ENCODE measurements around the gene SLC9A2. TPM values are rescaled to one million over a fixed set of nuclear protein-coding genes. Genes with fewer than 3 reads are reported as not detected.

Gene SLC9A2
- total and polyA plus RNA-seq, 11 donors, result 0.03 to 0.46 (median 0.13) TPM; not detected in 2

DNA sequence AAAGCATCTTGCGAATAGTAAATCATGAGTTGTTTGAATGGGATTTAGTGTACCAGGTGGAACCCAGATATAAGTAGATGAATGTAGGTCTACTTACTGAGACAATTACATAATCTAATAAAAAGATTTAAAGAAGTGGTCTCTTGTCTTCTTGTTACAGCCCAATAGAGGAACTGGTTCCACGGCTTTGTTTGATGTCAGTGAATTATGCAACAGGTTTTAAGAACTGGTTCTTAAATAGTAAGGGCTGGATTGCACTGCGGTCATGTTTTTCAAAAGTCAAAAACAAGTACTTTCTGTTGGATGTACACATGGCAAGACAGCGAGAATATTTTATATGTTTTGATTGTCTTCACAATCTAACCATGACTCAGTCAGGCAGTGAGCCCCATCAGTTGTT, 15.4 kb upstream of the SLC9A2 start:
- intact Hi-C loops (cut with DNase I), result loop anchor here in 1 of 10 donors (5.0 kb wide), 1 partner anchor 48 kb away; no protein-coding TSS in a partner anchor

DNA sequence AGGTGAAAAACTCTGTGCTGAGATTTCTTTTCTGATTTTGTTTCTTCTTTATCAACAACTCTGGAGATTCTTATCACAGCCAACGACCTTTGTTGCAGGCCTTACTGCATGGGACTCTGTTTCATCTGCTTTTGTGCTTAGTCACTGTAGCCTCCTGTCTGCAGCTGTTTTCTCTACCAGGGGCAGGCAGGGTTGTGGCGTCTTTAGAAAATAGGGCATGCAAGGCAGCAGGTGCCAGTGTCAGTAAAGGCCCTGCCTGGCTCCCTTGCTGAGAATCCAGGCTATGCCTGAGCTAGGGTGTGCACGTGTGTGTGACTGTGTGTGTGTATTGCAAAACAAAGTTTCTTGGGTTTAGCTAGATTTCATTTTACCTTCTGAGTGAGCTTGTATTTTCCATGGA, 14.6 kb upstream of the SLC9A2 start:
- Histone ChIP-seq H3K4me1 (peaks cover 0 to 7% (median 0%) of the 10 kb centered on the region in 12 donors), H3K27ac (no peak overlapping the region), H3K36me3 (no peaks in the 10 kb centered on the region), H3K9me3 (no peaks in the 10 kb centered on the region), H3K27me3 (peaks cover 0 to 5% (median 0%) of the 10 kb centered on the region in 9 donors), H3K4me3 (no peak overlapping the region)
- intact Hi-C loops (cut with DNase I), result loop anchor here in 2 of 10 donors (5.0 kb wide), 2 partner anchors 48 to 268 kb away; no protein-coding TSS in a partner anchor
- no peak for TF ChIP-seq POLR2A (IDR thresholded peaks at IDR 0.05)
- TF ChIP-seq, protein P1, sequence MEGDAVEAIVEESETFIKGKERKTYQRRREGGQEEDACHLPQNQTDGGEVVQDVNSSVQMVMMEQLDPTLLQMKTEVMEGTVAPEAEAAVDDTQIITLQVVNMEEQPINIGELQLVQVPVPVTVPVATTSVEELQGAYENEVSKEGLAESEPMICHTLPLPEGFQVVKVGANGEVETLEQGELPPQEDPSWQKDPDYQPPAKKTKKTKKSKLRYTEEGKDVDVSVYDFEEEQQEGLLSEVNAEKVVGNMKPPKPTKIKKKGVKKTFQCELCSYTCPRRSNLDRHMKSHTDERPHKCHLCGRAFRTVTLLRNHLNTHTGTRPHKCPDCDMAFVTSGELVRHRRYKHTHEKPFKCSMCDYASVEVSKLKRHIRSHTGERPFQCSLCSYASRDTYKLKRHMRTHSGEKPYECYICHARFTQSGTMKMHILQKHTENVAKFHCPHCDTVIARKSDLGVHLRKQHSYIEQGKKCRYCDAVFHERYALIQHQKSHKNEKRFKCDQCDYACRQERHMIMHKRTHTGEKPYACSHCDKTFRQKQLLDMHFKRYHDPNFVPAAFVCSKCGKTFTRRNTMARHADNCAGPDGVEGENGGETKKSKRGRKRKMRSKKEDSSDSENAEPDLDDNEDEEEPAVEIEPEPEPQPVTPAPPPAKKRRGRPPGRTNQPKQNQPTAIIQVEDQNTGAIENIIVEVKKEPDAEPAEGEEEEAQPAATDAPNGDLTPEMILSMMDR (IDR thresholded peaks at IDR 0.05), result no peak
- WGBS, 4 donors, result 37 to 60% (median 41%) methylated on average over 3 of the region's 3 CpGs
- ATAC-seq (no peak), DNase-seq (no peak)

More for the DNA sequence above, 15.4 kb upstream of the SLC9A2 start:
- 86 to 90% (median 89%) methylated on average over 4 of the region's 4 CpGs for WGBS, 4 donors
- Histone ChIP-seq H3K27ac (no peak overlapping the region), H3K4me1 (peaks cover 0 to 7% (median 0%) of the 10 kb centered on the region in 12 donors), H3K27me3 (peaks cover 0 to 5% (median 0%) of the 10 kb centered on the region in 9 donors), H3K9me3 (no peaks in the 10 kb centered on the region), H3K4me3 (no peak overlapping the region), H3K36me3 (no peaks in the 10 kb centered on the region)
- TF ChIP-seq POLR2A (IDR thresholded peaks at IDR 0.05), result no peak
- TF ChIP-seq, protein P1 (IDR thresholded peaks at IDR 0.05), result no peak
- no peak for ATAC-seq
- DNase-seq, result no peak

DNA sequence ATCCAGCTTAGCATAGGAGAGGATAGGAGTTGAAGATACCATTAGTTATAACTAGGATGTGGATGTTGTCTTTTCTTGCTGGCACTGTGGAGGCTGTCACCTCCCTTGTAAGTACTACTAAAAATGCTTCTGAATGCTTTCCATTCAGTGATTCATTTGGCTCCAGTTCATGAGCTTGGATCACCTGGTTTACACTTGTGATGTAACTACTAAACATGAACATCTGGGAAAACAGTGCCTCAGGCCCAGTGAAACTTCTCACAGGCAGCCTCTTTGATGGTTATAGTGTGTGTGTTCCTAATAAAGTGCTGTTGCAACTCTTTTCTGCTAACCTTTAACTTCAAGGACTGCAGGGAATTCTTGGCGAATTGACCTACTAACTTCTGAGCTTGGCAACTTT, 13.0 kb upstream of the SLC9A2 start:
- peaks cover 0 to 7% (median 0%) of the 10 kb centered on the region in 12 donors for H3K4me1 ChIP-seq

More for the DNA sequence above, 13.0 kb upstream of the SLC9A2 start:
- Histone ChIP-seq H3K9me3 (no peaks in the 10 kb centered on the region), H3K36me3 (no peaks in the 10 kb centered on the region), H3K27ac (no peak overlapping the region), H3K4me3 (no peak overlapping the region), H3K27me3 (peaks cover 0 to 5% (median 0%) of the 10 kb centered on the region in 9 donors)
- ATAC-seq (no peak), DNase-seq (no peak)
- TF ChIP-seq, protein P1 (IDR thresholded peaks at IDR 0.05), result no peak
- TF ChIP-seq POLR2A (IDR thresholded peaks at IDR 0.05), result no peak
- 70 to 85% (median 83%) methylated on average over 1 of the region's 1 CpG for WGBS, 4 donors
- intact Hi-C loops (cut with DNase I), result loop anchor here in 1 of 10 donors (5.0 kb wide), 1 partner anchor 266 kb away; no protein-coding TSS in a partner anchor
